ENCODE results near the gene LMNA. TPM values are rescaled to one million over a fixed set of nuclear protein-coding genes. Genes with fewer than 3 reads are reported as not detected.

The LMNA gene
- total and polyA plus RNA-seq, 2 of the 4 experiments (the other 2 are of a cell fraction), result 563 to 755 TPM

DNA sequence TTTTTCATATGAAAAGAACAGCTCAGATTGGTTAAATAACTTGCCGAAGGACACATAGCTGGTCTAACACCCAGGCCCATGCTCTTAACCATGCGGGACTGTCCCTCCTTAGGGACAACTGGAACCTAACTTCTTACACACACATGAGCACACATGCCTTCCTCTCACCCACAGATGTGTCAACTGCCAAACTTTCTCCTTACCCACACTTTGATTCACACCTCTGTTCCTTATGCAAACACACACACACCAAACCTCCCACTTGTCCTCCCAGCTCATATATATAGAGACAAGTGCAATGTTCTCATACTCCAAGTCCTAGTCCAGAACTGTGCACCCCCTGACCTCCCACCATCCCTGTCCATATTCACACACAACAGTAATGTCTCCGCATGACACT is 49.3 kb upstream of the LMNA start:
- TF ChIP-seq CHD1 (IDR thresholded peaks at IDR 0.05; ENCODE audit: low read depth, low read length), result no peak
- TF ChIP-seq, protein P1, sequence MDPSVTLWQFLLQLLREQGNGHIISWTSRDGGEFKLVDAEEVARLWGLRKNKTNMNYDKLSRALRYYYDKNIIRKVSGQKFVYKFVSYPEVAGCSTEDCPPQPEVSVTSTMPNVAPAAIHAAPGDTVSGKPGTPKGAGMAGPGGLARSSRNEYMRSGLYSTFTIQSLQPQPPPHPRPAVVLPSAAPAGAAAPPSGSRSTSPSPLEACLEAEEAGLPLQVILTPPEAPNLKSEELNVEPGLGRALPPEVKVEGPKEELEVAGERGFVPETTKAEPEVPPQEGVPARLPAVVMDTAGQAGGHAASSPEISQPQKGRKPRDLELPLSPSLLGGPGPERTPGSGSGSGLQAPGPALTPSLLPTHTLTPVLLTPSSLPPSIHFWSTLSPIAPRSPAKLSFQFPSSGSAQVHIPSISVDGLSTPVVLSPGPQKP (IDR thresholded peaks at IDR 0.05; ENCODE audit: borderline replicate concordance, low read depth, low read length), result no peak
- TF ChIP-seq, protein P2, sequence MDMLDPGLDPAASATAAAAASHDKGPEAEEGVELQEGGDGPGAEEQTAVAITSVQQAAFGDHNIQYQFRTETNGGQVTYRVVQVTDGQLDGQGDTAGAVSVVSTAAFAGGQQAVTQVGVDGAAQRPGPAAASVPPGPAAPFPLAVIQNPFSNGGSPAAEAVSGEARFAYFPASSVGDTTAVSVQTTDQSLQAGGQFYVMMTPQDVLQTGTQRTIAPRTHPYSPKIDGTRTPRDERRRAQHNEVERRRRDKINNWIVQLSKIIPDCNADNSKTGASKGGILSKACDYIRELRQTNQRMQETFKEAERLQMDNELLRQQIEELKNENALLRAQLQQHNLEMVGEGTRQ (IDR thresholded peaks at IDR 0.05; ENCODE audit: low read depth, low read length), result no peak
- TF ChIP-seq NFE2L2 (IDR thresholded peaks at IDR 0.05; ENCODE audit: low read depth, low read length), result no peak
- no peak for TF ChIP-seq MAZ (IDR thresholded peaks at IDR 0.05; ENCODE audit: borderline replicate concordance, low read depth, low read length)
- TF ChIP-seq RCOR1 (IDR thresholded peaks at IDR 0.05; ENCODE audit: insufficient replicate concordance, low read length), result no peak
- ATAC-seq (ENCODE audit: low read depth) (no peak), DNase-seq (no peak)
- H3K14ac ChIP-seq (replicated peaks; ENCODE audit: low read depth, low read length), result no peak overlapping the region
- H3K56ac ChIP-seq (ENCODE audit: extremely low read depth, insufficient read depth, low read length), result no peak overlapping the region
- in situ Hi-C loops (cut with MboI; ENCODE audit: low sequenced_read_pairs) (loop anchor here (5.0 kb wide), 1 partner anchor 128 kb away; no protein-coding TSS in a partner anchor), dilution Hi-C loops (cut with HindIII; ENCODE audit: low sequenced_read_pairs, unreplicated experiment) (no loop called here), intact Hi-C loops (cut with micrococcal nuclease) (no loop called here)
- H3K9me1 ChIP-seq (ENCODE audit: insufficient read depth, low read length), result peaks cover 2% of the 10 kb centered on the region; the same call in 1 of the 2 replicates
- no peaks in the 10 kb centered on the region for H3K79me1 ChIP-seq (ENCODE audit: low read depth in 1 of 2, low read length in 2 of 2)
- CTCF ChIA-PET, result no interaction called here
- H4K5ac ChIP-seq (ENCODE audit: low read depth, low read length), result no peak overlapping the region
- no peak overlapping the region for H3K4me3 ChIP-seq (ENCODE audit: insufficient read depth, low read depth, low read length)
- H4K20me1 ChIP-seq (ENCODE audit: insufficient read depth, low read length), result no peaks in the 10 kb centered on the region
- H3K27me3 ChIP-seq (ENCODE audit: control insufficient read depth, insufficient read depth, low read length), result no peaks in the 10 kb centered on the region
- no peak overlapping the region for H3K9ac ChIP-seq (ENCODE audit: low read depth, low read length)
- H3K27ac ChIP-seq (ENCODE audit: insufficient read depth, low read length), result no peak overlapping the region
- 67% methylated on average over 1 of the region's 3 CpGs; no CpG with 5 or more reads in 1 of the 2 experiments for WGBS, 2 experiments (ENCODE audit: extremely low coverage in 2 of 2, insufficient read length in 1 of 2)
- H2BK15ac ChIP-seq (ENCODE audit: low read depth, low read length), result no peak overlapping the region
- no peak overlapping the region for H4K8ac ChIP-seq (ENCODE audit: low read depth in 2 of 2, low read length in 2 of 2)
- no TSS peak for BruUV-seq (replicated peaks)
- H3K23ac ChIP-seq (ENCODE audit: low read depth, low read length), result no peak overlapping the region
- H2BK120ac ChIP-seq (ENCODE audit: low read depth, low read length), result no peak overlapping the region
- no peak overlapping the region for H2AK5ac ChIP-seq (ENCODE audit: low read depth, low read length)
- H3K36me3 ChIP-seq (ENCODE audit: control insufficient read depth, insufficient read depth, low read length), result no peaks in the 10 kb centered on the region
- no peak overlapping the region for H2BK5ac ChIP-seq (ENCODE audit: low read depth, low read length, poor library complexity, severe bottlenecking)
- no peak overlapping the region for H2AK9ac ChIP-seq (replicated peaks; ENCODE audit: low read depth, low read length, poor library complexity)
- H2BK20ac ChIP-seq (ENCODE audit: low read depth, low read length), result no peak overlapping the region
- H3K18ac ChIP-seq (ENCODE audit: low read depth, low read length), result no peak overlapping the region
- H3K4ac ChIP-seq (ENCODE audit: low read depth, low read length), result no peak overlapping the region
- no peaks in the 10 kb centered on the region for H3K9me3 ChIP-seq (ENCODE audit: control insufficient read depth, insufficient read depth, low read length)
- H3K4me2 ChIP-seq (ENCODE audit: low read depth, low read length), result no peak overlapping the region
- POLR2A ChIA-PET (ENCODE audit: unreplicated experiment), result no interaction called here
- H4K91ac ChIP-seq (ENCODE audit: insufficient read depth, low read depth, low read length), result no peak overlapping the region
- no peak overlapping the region for H2AFZ ChIP-seq (replicated peaks; ENCODE audit: low read length, poor library complexity)
- peaks cover 5% of the 10 kb centered on the region for H3K4me1 ChIP-seq (ENCODE audit: control insufficient read depth, insufficient read depth, low read length)
